Cerebellar cortex (tissue), 1 donor: ENCODE data around the gene BDH1.
"Not testable (repeated sequence)": the region's sequence is repeated elsewhere in the genome, so short reads cannot be mapped to it uniquely, and the experiment has no call there.

Source experiments
- DNase-seq: peaks from one replicate; pipeline ENCODE4 v3.0.0-alpha.2; 2015; ENCODE audit warnings: low spot score

Gene BDH1

GRCh38 chr3:197555281-197556261 lies at the start of gene BDH1:
TSS of gene BDH1 (minus strand) at chr3:197555968. CDS start at chr3:197546443, 9,525 bp downstream.
- peak; percentile 33 for DNase-seq

- no peak for DNase-seq
These were observed 47.7 kb upstream of the BDH1 start for GRCh38 chr3:197603317-197603933.

GRCh38 chr3:197602351-197602750 lies 46.6 kb upstream of the BDH1 start:
- DNase-seq, result not testable (repeated sequence)

- not testable (repeated sequence) for DNase-seq
These were observed 45.7 kb upstream of the BDH1 start for GRCh38 chr3:197601566-197601840.

- DNase-seq, result no peak
These were observed 45.2 kb upstream of the BDH1 start for GRCh38 chr3:197600796-197601565.

GRCh38 chr3:197599089-197599765 lies 43.5 kb upstream of the BDH1 start:
- peak; percentile 90 for DNase-seq

- DNase-seq, result no peak
These were observed 42.7 kb upstream of the BDH1 start for GRCh38 chr3:197598404-197598980.

- DNase-seq, result no peak
These were observed 41.6 kb upstream of the BDH1 start for GRCh38 chr3:197597335-197597734.

GRCh38 chr3:197595470-197596185 lies 39.9 kb upstream of the BDH1 start:
- peak; percentile 94 for DNase-seq

- DNase-seq, result no peak
These were observed 37.2 kb upstream of the BDH1 start for GRCh38 chr3:197593046-197593380.

GRCh38 chr3:197592361-197593045 lies 36.7 kb upstream of the BDH1 start:
- no peak for DNase-seq

GRCh38 chr3:197591816-197592215 lies 36.0 kb upstream of the BDH1 start:
- DNase-seq, result no peak

- DNase-seq, result peak; percentile 49
These were observed 34.7 kb upstream of the BDH1 start for GRCh38 chr3:197590313-197590962.

GRCh38 chr3:197589545-197589944 lies 33.8 kb upstream of the BDH1 start:
- DNase-seq, result no peak

- DNase-seq, result not testable (repeated sequence)
These were observed 31.0 kb upstream of the BDH1 start for GRCh38 chr3:197586768-197587167.

- peak; percentile 80 for DNase-seq
These were observed 30.4 kb upstream of the BDH1 start for GRCh38 chr3:197586181-197586580.

GRCh38 chr3:197584733-197585132 lies 29.0 kb upstream of the BDH1 start:
- no peak for DNase-seq

- peak; percentile 68 for DNase-seq
These were observed 27.6 kb upstream of the BDH1 start for GRCh38 chr3:197583371-197583770.

GRCh38 chr3:197580253-197580691 lies 24.5 kb upstream of the BDH1 start:
- DNase-seq, result no peak

- DNase-seq, result no peak
These were observed 22.6 kb upstream of the BDH1 start for GRCh38 chr3:197578376-197578775.
